ENCODE results near the gene ARSD.
"Not testable (repeated sequence)": the region's sequence is repeated elsewhere in the genome, so short reads cannot be mapped to it uniquely, and the experiment has no call there.

The ARSD gene

DNA sequence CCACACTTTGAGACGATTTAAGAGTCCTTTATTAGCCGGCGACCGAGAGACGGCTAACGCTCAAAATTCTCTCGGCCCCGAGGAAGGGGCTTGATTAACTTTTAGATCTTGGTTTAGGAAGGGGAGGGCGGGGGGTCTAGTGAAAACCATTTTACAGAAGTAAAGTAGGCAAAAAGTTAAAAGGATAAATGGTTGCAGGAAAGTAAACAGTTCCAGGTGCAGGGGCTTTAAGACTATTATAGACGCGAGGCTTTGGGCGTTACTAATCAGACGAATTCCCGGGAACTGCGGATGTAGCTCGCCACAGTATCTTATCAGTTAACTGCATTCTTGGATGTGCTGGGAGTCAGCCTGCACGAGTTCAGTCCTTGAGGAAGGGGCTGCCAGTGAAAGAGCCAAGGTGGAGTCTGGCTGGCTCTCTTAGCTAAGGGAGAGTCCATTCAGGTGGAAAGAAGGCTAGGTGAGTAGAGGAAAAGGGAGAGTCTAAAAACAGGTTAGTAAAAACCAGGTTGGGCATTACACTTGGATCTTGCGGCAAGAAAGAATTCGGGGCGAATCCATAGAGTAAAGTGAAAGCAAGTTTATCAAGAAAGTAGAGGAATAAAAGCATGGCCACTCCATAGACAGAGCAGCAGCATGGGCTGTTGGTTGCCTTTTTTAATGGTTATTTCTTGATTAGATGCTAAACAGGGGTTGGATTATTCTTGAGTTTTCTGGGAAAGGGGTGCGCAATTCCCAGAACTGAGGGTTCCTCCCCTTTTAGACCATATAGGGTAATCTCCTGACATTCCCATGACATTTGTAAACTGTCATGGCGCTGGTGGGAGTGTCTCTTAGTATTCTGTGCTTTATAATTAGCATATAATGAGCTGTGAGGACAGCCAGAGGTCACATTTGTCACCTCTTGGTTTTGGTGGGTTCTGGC is 38.3 kb downstream of the ARSD start:
- DNase-seq = not testable (repeated sequence)

DNA sequence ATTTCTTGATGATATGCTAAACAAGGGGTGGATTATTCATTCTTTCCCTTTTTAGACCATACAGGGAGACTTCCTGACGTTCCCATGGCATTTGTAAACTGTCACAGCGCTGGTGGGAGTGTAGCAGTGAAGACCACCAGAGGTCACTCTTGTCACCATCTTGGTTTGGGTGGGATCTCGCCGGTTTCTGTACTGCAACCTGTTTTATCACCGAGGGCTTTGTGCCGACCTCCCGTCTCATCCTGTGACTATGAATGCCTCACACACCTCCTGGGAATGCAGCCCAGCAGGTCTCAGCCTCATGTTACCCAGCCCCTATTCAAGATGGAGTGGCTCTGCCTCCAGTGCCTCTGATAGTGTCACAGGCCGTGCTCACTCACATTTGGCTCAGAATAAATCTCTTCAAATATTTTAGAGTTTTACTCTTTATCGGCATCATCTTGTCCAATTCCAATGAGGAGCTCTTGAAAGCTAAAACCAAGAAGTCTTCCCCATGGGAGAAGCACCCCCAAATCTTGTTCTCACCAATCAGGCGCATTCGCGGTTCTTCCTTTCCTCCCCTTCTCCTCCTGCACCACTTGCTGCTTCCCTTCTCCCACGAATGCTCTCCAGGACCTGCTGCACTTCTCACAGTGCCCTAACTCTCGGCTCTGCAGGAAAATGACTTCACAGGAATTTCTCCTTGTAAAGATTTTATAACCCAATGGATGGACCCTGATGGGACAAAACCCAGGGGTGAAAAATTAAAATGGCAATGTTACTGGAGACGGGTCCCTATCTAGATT is 39.2 kb downstream of the ARSD start:
- not testable (repeated sequence) for DNase-seq

DNA sequence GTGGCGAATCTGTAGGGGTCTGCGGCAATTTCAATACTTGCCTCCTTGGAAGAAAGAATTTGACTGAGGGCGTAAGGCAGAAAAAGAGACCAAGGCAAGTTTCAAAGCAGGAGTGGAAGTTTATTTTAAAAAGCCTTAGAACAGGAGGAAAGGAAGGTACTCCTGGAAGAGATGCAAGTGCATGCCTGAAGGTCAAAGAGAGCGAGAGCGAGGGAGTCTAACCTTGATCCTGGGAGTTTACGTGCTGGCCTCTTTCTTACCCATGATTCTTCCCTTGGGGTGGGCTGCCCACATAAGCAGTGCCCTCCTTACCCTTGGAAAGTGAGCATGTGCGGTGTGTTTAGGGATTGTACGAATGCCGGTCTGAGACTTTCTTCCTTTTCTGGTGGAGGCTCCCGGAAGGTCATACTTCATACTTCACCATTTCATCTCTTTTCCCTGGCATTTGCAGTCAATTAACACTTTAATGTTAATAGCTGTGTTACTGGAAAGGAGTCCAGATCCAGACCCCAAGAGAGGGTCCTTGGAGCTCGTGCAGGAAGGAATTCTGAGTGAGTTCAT is 40.0 kb downstream of the ARSD start:
- DNase-seq = no peak

DNA sequence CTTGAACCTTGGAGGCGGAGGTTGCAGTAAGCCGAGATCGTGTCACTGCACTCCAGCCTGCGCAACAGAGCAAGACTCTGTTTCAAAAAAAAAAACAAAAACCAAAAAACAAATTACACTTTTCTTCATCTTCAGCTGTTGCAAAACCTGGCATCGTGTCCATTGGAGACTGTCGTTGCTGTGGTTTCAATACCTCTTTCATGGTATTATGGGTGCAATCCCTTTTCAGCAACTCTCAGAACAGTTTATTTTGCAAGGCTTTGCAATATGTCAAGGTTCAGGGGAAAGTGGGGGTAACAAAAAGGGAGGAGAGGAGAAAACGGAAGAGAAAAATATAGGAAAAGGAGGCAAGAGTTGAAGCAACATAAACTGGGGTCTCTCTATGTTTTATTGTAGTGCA is 40.8 kb downstream of the ARSD start:
- DNase-seq = no peak

DNA sequence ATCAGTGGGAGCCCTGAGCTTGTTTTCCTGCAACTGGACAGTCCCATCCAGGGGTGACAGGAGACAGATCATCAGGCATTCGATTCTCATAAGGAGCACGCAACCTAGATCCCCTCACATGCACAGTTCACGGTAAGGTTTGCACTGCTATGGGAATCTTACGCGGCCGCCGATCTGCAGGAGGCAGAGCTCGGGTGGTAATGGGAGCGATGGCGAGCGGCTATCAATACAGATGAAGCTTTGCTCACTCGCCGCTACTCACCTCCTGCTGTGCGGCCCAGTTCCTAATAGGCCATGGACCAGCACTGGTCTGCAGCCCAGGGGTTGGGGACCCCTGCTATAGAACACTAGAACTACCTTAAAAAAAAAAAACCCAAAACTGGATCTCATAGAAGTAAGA is 45.4 kb downstream of the ARSD start:
- no peak for DNase-seq

DNA sequence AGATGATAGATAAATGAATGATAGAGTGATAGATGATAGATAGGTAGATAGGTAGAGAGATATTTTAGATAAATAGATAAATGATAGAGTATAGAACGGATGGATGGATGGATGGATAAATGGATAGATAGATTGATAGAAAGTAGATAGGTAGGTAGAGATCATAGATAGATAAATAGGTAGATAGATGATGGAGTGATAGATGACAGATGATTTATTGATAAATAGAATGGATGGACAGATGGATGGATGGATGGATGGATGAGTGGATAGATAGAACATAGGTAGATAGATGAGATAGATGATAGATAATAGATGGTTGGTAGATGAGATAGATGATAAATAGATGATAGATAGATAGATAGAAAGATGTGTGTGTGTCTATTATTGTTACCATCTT is 49.5 kb downstream of the ARSD start:
- no peak for DNase-seq

DNA sequence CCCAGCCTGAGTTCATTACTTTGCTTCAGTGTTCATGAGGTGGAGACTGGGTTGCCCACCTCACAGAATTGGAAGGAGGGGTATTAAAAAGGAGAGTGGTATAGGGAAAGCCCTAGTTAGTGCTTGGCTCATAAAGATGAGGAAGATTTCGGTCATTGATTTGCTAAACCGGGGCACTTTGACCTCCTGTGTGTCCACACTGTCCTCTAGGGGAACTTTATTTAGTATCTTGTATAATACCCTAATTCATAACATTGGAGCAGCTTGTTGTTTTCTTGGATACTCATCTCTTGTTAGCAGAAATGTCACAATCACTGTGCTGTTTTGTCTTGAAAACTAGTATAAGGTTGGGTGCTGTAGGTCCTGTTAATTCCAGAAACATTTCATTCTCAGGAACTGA is 50.6 kb downstream of the ARSD start:
- DNase-seq = no peak

DNA sequence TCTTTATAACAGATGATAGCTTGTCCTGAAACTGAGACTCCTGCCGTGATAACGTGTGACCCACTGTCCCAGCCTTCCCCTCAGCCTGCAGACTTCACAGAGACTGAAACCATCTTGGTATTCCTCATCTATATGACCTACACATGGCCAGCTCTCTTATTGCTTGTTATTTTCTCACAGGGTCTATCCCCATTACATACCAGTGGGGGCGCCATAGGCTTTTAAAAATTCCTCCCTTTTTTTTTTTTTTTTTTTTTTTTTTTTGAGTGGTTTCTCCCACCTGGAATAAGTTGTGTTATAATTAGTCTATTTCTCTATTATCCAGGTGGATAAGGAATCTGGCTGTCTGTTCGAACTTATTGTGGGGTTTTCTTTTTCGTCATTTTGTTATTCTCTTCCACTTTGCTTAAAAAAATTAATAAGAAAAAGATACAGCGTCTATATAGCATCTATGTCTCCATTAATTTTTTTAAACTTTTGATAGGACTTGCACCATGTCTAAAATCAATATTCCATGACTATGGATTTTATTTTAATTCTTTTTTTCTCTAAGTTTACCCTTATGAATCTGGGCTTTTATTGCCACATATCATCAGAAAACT is 53.2 kb downstream of the ARSD start:
- no peak for DNase-seq

DNA sequence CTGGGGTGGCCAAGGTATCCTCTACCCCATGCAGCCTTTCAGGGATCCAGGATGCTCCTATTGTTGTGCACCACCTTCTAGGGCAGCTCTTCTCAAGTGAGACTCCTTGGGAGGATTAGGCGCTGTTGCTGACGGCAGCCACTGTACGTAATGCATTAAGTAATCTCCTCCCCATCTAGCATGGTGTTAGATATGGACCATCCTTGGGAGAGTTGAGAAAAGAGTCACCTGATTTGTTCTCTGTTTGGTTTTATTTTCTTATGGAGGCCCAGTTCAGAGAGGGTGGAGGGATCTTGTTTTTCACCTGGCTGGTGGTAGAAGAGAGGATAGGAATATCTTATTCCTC is 54.0 kb downstream of the ARSD start:
- no peak for DNase-seq

DNA sequence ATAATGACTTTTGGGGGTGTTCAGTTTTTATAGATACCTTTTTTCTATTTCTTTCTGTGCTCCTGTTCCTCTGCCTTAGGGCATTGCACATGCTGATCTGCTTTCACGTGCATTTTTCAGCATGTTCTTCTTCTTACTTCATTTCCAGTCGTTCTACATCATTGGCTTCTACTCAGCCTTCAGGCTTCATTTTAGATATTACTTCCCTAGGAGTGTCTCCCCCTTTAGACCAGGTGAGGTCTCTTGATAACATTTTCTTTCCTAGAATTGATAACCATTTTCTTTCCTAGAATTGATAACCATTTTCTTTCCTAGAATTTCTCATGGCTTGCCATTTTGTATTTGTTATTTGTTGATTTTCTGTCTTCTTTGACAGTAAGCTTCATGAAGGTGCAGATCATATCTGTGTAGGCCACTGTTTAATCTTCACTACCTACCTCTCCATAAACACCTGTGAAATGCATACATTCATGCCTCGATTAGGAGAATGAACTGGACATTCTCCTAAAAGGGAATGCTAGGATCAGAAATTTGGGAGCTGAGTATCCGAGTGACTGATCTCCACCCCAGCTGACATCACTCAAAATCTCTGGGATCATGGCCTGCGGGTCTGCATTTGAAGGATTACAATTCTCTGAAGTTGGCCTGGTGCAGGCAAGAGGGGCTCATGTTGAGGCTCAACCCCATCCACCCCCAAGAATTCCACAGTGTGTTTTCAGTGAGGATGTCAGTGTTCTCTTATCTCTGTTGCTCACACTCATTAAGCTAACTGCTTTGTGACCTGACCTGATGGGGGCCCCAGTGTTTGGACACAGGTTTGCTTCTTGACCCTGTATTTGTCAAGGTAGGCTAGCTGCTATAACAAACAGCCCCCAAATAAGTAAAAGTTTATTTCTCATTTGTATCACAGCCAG is 54.7 kb downstream of the ARSD start:
- DNase-seq = no peak

DNA sequence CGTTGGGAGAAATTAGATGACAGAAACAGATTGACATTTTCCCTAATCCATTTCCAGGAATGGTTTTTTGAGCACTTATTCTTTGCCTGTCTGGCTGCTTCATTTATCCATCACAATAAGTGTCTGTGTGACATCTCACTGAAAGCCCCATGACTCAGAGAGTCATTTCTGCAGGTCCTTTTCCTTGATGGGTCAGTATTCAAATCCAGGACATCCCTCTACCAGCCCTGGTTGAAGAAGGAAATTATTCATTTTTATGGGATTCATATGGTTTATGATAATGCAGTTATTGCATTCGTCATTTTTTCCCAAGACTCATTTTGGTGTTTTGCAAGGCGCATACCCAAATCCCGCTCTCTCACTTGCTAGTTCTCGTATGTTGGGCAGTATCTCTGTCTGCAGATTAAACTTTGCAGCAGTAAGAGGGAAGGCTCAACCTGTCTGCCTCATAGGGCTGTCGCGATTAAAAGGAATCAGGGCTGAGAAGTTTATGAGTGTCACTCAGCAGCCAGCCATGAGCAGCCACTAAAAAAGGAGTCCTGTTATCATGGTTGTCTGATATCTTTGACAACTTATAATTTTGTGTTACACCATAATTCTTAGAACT is 56.4 kb downstream of the ARSD start:
- DNase-seq = no peak

DNA sequence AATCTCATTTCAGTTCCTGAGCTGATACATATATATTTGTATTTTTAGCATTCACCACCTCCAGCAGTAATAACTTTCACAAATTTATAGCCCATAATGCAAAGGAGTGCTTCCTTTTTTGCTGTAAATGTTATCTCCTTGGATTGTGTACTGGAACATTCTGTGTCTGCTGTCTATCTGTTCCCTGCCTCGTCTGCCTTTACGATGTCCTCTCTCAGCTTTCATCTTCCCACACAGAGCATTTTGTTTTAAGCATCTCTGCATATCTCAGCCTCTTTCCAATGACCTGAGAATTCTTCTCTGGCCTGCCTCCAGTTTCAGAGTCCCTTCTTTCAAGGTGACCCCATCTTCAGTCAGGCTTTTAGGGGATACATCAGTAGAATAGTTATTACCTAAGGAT is 57.3 kb downstream of the ARSD start:
- DNase-seq = no peak

DNA sequence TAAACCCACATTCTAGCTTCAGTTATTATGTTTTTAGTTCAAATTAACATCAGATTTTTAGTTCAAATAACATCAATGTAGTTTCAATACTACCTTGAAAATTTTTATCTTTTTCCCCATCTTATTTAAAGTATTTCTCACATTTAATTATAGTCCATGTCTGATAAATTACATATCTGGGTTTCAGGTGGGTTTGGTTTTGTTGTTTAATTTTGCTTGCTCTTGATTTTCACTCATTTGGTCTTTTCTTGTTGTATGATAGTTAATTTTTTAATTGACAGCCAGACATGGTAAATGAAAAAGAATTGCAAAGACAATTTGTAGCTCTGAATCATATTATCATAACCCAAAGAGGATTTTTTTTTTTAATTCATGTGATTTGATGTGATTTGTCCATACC is 58.5 kb downstream of the ARSD start:
- DNase-seq = no peak

DNA sequence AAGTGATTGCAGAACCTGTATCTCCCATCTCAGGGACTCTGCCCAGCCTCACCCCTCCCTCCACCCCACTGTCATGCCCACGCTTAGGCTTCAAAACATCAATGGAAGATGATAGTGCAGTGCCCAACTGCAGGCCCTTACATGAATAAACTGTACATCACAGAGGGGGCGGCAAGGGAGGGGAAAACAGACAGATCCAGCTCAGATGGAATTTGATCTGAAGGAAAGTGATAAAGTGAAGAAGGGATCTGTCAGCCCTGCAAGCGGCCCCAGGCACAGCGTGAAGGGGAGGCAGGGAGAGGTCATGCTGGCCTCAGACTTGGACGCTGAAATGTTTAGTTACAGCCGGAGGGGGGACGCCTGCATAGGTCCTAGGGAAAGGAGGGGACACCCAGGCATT is 61.9 kb downstream of the ARSD start:
- DNase-seq = no peak

DNA sequence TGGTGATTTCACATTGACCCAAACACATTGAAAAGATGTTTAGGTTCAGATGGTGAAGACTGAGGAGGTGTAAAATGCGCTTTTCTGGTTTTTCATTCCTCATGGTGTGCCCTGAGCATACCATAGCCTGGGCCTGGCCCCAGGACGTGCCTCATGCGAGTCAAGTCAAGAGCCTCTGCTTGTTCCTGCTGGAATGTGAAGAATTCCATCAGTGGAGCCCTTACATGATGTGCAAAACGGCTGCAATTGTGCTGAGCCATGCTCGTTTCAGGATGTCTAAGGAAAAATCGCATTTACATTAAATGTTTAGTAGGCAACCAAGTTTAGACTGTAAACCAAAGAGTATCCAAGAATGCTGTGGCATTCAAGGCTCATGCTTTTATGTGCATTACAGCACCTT is 65.5 kb downstream of the ARSD start:
- DNase-seq = no peak

DNA sequence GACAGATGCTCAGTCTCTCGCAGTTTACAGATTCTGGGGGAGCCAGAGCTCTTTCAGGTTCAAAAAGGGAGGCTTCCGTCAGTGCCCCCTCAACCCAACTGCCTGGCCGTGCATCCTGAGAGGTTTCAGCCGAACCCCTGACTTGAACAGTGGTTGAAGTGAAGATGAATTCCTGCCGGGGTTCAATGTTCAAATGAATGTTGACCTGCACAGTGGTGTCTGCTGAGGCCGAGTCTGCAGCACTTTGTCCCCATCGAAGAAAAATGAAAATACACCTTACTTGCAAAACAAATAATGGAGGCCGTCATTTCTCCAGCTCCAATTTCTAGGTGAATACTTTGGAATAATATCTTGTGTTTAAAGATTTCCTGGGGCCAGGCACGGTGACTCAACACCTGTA is 66.7 kb downstream of the ARSD start:
- no peak for DNase-seq

DNA sequence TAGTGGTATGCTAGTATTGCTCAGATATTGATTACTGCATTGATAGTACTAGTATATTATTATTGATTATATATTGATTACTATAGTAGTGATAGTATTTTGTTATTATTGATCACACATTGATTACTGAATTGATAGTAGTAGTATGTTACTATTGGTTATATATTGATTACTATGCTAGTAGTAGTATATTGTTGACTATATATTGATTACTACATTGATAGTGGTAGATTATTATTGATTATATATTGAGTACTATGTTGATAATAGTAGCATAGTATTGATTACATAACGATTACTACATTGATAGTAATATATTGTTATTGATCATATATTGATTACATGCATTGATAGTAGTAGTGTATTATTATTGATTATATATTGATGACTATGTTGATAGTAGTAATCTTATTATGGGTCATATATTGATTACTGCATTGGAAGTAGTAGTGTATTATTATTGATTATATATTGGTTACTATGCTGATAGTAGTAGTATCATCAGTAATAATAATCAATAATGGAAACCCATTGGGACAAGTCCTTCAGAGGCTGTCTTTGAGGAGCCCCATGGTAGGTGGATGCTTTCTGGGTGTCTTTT is 69.8 kb downstream of the ARSD start:
- no peak for DNase-seq

DNA sequence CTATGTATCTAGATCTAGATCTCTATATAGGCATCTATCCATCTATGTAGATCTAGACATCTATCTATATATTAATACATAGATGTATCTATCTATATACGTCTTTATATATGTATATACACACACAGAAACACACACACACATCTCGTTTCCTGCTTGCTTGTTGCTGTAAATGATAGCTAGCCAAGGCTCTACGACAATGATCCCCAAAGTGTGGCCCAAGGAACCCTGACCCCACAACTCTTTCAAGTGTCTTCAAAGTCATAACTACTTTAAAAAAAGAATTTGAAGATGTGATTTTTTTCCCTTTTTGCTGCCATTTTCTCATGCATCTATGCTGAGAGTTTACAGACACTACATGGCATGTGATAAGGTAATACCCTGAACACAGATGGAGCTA is 71.6 kb downstream of the ARSD start:
- no peak for DNase-seq

DNA sequence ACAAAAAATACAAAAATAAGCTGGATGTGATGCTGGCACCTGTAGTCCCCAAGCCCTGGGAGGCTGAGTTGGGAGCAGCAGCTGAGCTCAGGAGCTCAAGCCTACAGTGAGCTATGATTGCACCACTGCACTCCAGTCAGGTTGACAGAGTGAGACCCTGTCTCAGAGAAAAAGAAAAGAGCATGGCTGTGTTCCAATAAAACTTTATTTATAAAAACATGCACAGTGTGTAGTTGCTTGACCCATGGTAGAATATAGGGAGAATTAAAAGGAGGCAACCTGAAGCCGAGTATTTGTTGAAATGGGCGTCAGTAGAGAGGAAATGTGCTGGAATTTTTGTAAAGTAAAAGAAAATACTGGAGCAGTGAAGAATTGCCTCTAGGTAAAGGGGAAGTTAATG is 73.4 kb downstream of the ARSD start:
- DNase-seq = no peak

DNA sequence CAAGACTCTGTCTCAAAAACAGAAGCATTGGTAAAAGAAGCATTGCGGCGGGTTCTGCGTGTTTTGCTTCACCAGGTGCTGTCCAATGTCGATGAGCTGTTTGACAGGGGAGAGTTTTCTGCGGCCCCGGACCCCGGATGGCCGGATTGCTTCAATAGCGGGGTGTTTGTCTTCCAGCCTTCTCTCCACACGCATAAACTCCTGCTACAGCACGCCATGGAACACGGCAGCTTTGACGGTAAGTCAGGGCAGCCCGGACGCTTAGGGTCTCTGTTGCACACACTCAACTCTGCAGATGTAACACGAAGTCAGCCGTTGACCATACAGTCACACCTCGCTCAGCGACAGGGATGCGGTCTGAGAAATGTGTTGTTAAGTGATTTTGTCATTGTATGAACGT is 74.2 kb downstream of the ARSD start:
- no peak for DNase-seq

All from activated naive CD4-positive, alpha-beta T cell treated with anti-CD3 and anti-CD28 coated beads, Interleukin-2, amount 50 U/mL, for 16 hours (primary cell).